A549 (cell line): ENCODE results near the gene MRPL23.

Experiments
- BHLHE40 ChIP-seq: IDR thresholded peaks from 2 replicates; pipeline ENCODE4 v1.6.1; 2012; ENCODE audit warnings: low read depth, low read length, inconsistent platforms
- ESRRA ChIP-seq: fragments of 150-350 bp; IDR thresholded peaks from 2 replicates; pipeline ENCODE4 v1.6.1; 2014; ENCODE audit warnings: mild to moderate bottlenecking, low read length, borderline replicate concordance
- HMGXB4 ChIP-seq: fragments of 250-450 bp; sonication (Bioruptor Pico); IDR thresholded peaks from 2 replicates; pipeline ENCODE4 v1.5.0; 2021; ENCODE audit warnings: mild to moderate bottlenecking, moderate library complexity, borderline replicate concordance
- KDM5A ChIP-seq: fragments of 200-600 bp; sonication (generic); IDR thresholded peaks from 2 replicates; pipeline ENCODE4 v1.6.1; 2016; ENCODE audit warnings: antibody characterized with exemption, mild to moderate bottlenecking
- POLR2A ChIP-seq: IDR thresholded peaks from 2 replicates; pipeline ENCODE4 v1.6.1; 2012; ENCODE audit warnings: mild to moderate bottlenecking, low read length
- TF ChIP-seq, protein P1 (sequence below): fragments of 450-650 bp; IDR thresholded peaks from 2 replicates; pipeline ENCODE4 v1.6.1; 2014; ENCODE audit warnings: antibody characterized with exemption

DNA sequence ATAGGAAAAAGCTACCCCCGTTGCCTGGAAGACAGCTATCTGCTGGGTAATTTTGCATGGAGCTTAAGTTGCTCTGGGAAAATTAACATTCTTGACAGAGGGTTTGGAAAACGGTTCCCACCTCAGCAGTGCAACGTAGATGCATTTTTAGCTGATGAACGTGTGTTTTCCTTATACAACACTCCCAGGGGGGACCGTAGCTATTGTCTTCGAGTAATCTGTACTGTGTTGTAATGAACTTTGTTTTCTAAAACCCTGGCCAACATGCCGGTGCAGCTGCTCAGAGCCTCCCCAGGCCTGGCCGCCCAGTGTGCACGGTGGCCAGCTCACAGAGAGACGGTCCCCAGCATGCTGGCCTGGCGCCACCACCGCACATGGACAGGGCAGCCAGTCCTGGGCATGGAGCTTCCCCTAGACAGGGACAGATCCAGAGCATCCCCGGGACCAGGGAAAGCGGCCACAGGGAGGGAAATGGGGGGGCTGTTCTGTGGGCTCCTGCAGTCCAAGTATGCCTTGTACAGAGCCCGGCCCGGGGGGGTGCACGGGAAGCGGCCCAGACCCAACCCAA, 25.5 kb upstream of the MRPL23 start:
- TF ChIP-seq BHLHE40 (no peak), KDM5A (no peak), HMGXB4 (CRISPR knock-in tag) (no peak), ESRRA (no peak), POLR2A (no peak)
- TF ChIP-seq, protein P1, sequence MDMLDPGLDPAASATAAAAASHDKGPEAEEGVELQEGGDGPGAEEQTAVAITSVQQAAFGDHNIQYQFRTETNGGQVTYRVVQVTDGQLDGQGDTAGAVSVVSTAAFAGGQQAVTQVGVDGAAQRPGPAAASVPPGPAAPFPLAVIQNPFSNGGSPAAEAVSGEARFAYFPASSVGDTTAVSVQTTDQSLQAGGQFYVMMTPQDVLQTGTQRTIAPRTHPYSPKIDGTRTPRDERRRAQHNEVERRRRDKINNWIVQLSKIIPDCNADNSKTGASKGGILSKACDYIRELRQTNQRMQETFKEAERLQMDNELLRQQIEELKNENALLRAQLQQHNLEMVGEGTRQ = no peak
